ENCODE results near the gene SERGEF.

DNA sequence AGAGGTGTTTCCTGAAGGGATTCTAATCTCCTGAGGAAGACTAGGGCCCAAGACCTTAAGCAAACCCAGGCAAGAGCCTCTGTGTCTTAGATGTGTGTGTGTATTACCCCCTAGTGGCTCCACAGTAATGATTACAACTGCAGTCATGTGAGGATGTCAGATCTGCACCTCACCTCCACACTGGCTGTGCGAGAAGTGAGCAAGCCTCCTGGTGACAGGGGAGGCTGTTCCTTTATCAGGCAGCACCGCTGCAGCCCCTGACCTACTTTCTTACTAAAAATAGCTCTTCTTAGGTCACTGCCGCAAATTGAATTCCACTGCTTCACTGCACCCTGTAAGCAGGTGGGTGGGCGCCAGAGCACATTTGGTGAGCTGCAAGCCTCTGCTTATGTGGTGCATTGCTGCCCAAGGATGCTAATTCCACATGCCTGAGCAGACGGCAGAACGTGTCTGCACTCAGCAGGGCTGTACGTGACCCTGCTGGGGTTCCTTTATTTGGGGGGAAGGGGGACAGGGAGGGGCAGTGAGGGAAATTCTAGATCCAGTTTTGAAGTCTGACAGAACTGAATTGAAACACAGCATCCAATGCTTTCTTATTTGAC is 165.9 kb downstream of the SERGEF start:
- TF ChIP-seq POLR2AphosphoS5 (IDR thresholded peaks at IDR 0.05; ENCODE audit: low read depth, low read length) (no peak), POLR2A (IDR thresholded peaks at IDR 0.05; ENCODE audit: low read depth, low read length) (no peak), PAX5 (IDR thresholded peaks at IDR 0.05; ENCODE audit: insufficient read depth, low read length, severe bottlenecking) (no peak)
